OCI-LY3 (cell line): ENCODE measurements around the gene TSPAN8.

ENCODE experiments used
- EZH2phosphoT487 ChIP-seq: fragments of 200-600 bp; shearing (Covaris generic); IDR thresholded peaks from 2 replicates; pipeline ENCODE4 v1.6.1; 2018; ENCODE audit warnings: antibody characterized with exemption, mixed run types, low read depth
- TF ChIP-seq, protein P1 (sequence below): fragments of 200-600, 300-600 bp; sonication (generic); IDR thresholded peaks from 2 replicates; pipeline ENCODE4 v1.5.1; 2014; ENCODE audit warnings: antibody characterized with exemption, low read length, low read depth

DNA sequence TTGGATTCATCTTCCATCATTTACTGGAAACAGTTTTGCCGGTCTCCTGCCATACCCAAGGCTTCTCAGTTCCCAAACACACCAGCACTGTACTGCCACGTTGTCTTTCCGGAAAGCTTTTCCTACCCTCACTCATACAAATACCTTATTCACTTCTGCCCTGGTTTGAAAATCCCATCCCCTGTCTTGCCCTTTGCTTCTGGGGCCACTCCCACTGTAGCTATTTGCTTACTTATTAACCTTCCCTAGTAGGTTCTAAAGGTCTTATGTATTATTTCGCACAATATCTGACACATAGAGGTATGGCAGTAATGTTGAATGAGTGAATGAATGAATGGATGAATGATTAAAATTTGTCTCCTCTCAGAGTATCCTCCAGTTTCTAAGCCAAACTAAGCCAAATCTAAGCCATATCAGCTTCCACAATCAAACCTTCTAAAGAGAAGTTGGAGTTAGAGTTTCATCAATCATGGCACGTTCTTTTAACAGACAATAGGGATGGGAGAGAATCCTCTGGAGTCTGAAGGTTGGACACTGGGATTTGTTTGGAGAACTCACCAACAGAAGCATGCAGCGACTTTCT is 18.6 kb downstream of the TSPAN8 start:
- TF ChIP-seq, protein P1, sequence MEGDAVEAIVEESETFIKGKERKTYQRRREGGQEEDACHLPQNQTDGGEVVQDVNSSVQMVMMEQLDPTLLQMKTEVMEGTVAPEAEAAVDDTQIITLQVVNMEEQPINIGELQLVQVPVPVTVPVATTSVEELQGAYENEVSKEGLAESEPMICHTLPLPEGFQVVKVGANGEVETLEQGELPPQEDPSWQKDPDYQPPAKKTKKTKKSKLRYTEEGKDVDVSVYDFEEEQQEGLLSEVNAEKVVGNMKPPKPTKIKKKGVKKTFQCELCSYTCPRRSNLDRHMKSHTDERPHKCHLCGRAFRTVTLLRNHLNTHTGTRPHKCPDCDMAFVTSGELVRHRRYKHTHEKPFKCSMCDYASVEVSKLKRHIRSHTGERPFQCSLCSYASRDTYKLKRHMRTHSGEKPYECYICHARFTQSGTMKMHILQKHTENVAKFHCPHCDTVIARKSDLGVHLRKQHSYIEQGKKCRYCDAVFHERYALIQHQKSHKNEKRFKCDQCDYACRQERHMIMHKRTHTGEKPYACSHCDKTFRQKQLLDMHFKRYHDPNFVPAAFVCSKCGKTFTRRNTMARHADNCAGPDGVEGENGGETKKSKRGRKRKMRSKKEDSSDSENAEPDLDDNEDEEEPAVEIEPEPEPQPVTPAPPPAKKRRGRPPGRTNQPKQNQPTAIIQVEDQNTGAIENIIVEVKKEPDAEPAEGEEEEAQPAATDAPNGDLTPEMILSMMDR, result no peak
- TF ChIP-seq EZH2phosphoT487, result no peak
